Thoracic aorta (tissue), 2 donors: ENCODE measurements around the gene PRMT7. TPM values are rescaled to one million over a fixed set of nuclear protein-coding genes. Genes with fewer than 3 reads are reported as not detected.

Experiments used
- ATAC-seq: fragments of 150-250 bp; one replicate; pipeline ENCODE4 v1.8.0; 2017; ENCODE audit warnings: low read depth; ENCODE audit not compliant: insufficient number of reproducible peaks, low FRiP score
- DNase-seq: peaks from one replicate; pipeline ENCODE4 v3.0.0-alpha.2; 2020; ENCODE audit warnings: low spot score
- H3K27ac ChIP-seq, 2 donors: fragments of 200-600 bp; sonication (generic); 1 replicate in 1 of 2; 2 replicates in 1 of 2; pipeline ENCODE4 v1.5.1; 2016; ENCODE audit warnings: mild to moderate bottlenecking in 2 of 2, moderate library complexity in 2 of 2
- H3K27me3 ChIP-seq: fragments of 200-600 bp; sonication (generic); replicated peaks from 2 replicates; pipeline ENCODE4 v1.6.0; 2016; ENCODE audit warnings: mild to moderate bottlenecking; ENCODE audit not compliant: insufficient read depth
- H3K36me3 ChIP-seq: fragments of 200-600 bp; sonication (generic); one replicate; pipeline ENCODE4 v1.5.1; 2016
- H3K4me1 ChIP-seq, 2 donors: fragments of 200-600 bp; sonication (generic); 1 replicate in 1 of 2; 2 replicates in 1 of 2; pipeline versions ENCODE4 v1.5.1 to v1.6.0; 2016; ENCODE audit warnings: low read depth in 2 of 2, mild to moderate bottlenecking in 1 of 2; ENCODE audit not compliant: control insufficient read depth in 1 of 2
- H3K4me3 ChIP-seq: fragments of 200-600 bp; sonication (generic); 2 replicates; pipeline ENCODE4 v1.5.1; 2016; ENCODE audit warnings: mild to moderate bottlenecking
- H3K9me3 ChIP-seq: fragments of 200-600 bp; sonication (generic); 2 replicates; pipeline ENCODE4 v1.5.1; 2016
- CTCF ChIP-seq: fragments of 200-600 bp; sonication (generic); IDR thresholded peaks from one replicate; pipeline ENCODE4 v1.5.1; 2019; ENCODE audit warnings: antibody characterized with exemption
- total RNA-seq, 2 donors: library from RNA; depleted of rRNA; stranded (reverse); fragments of >200 nt; gene quantifications; one replicate each; pipeline versions ENCODE4 v1.1.0 to v1.2.3, GENCODE V29; 2016

Gene PRMT7
- total RNA-seq, 2 donors from 2014 or later = 46.6 to 74.2 TPM

GRCh38 chr16:68355447-68356248 is 44.8 kb downstream of the PRMT7 start:
- Histone ChIP-seq H3K9me3 (no peaks in the 10 kb centered on the region), H3K4me1 (no peaks in the 10 kb centered on the region), H3K27ac (no peak overlapping the region), H3K36me3 (peaks cover 59% of the 10 kb centered on the region), H3K4me3 (no peak overlapping the region), H3K27me3 (no peaks in the 10 kb centered on the region)
- ATAC-seq = no peak
- DNase-seq = no peak
- no peak for TF ChIP-seq CTCF

GRCh38 chr16:68356249-68356918 is 45.6 kb downstream of the PRMT7 start:
- Histone ChIP-seq H3K36me3 (peaks cover 57% of the 10 kb centered on the region), H3K4me1 (no peaks in the 10 kb centered on the region), H3K27ac (no peak overlapping the region), H3K27me3 (no peaks in the 10 kb centered on the region), H3K4me3 (no peak overlapping the region), H3K9me3 (no peaks in the 10 kb centered on the region)
- DNase-seq = no peak
- no peak for TF ChIP-seq CTCF
- no peak for ATAC-seq

- Histone ChIP-seq H3K27ac (no peak overlapping the region), H3K9me3 (no peaks in the 10 kb centered on the region), H3K4me1 (no peaks in the 10 kb centered on the region), H3K36me3 (peaks cover 52% of the 10 kb centered on the region), H3K27me3 (no peaks in the 10 kb centered on the region), H3K4me3 (no peak overlapping the region)
- no peak for ATAC-seq
- no peak for DNase-seq
- TF ChIP-seq CTCF = no peak
Observed at GRCh38 chr16:68356919-68357286, 46.1 kb downstream of the PRMT7 start.

- DNase-seq (no peak), ATAC-seq (no peak)
- Histone ChIP-seq H3K27ac (no peak overlapping the region), H3K27me3 (no peaks in the 10 kb centered on the region), H3K9me3 (no peaks in the 10 kb centered on the region), H3K4me1 (no peaks in the 10 kb centered on the region), H3K4me3 (no peak overlapping the region), H3K36me3 (peaks cover 47% of the 10 kb centered on the region)
- no peak for TF ChIP-seq CTCF
Observed at GRCh38 chr16:68357521-68357922, 46.7 kb downstream of the PRMT7 start.

- no peaks in the 10 kb centered on the region for H3K27me3 ChIP-seq
- H3K27ac ChIP-seq = no peak overlapping the region
- no peaks in the 10 kb centered on the region for H3K4me1 ChIP-seq
- no peak for TF ChIP-seq CTCF
- peaks cover 45% of the 10 kb centered on the region for H3K36me3 ChIP-seq
- H3K4me3 ChIP-seq = no peak overlapping the region
- DNase-seq (no peak), ATAC-seq (no peak)
- no peaks in the 10 kb centered on the region for H3K9me3 ChIP-seq
Observed at GRCh38 chr16:68357923-68358322, 47.1 kb downstream of the PRMT7 start.
